NCI-H1930 (cell line): ENCODE results near the gene SLC12A4.

Experiments
- DNase-seq, 2 experiments: peaks; one replicate each; lab custom pipeline; 2025; lab: John Stamatoyannopoulos, UW

The SLC12A4 gene

DNA sequence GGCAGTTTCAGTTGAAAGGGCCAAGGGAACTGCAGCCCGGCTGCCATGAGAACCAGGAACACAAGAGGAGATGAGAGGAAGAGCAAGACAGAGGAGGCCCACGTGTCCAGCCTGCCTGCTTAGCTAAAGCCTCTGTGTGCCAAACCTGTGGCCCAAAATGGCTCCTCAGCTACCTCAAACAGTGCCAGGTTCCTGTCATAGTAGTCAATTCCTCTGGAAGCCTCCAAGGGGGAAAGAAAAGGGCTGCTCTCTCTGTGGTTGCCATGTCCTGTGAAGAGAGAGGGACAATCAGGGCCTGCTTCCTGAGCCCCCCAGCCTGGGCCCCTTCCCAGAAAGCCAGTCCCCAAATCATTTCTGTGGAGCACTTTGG is 5.2 kb downstream of the SLC12A4 start:
- DNase-seq: no peak

DNA sequence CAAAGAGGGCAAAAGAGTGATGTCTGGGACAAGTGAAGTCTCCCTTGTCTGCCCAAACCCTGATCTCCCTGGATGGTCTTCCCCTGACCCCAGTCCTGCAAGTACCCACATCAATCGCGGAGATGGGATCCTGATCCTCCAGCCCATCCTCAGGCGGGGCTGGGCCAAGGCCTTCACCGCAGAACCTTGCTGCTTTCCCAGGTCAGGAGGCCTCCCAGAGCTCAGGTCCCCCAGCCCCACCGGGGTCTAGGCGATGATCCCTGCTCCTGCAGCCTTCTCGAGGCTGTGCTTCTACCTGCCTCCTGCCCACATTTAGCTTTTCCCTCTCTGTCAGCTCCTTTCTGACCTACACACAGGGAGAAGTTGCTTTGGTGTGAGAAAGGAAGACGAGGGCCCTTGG is 6.3 kb downstream of the SLC12A4 start:
- no peak for DNase-seq

DNA sequence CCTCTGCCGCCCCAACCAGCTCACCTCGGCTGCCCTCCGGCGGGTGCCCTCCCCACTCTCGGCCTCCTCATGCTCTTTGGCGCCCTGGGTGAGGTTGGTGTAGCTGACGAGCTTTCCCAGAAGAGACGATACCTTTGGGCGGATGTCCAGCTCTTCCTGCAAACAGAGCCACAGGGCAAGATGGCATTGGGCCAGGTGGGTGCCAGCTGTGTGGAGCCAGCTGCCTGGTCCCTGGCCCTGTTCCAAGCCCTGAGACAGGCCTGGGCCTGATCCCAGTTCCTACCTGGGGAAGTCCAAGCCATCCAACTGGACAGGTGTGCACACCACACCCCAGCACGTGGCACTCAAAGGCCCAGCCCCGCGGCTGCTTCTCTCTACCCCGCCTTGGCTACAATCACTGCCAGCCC is 6.9 kb downstream of the SLC12A4 start:
- no peak for DNase-seq

DNA sequence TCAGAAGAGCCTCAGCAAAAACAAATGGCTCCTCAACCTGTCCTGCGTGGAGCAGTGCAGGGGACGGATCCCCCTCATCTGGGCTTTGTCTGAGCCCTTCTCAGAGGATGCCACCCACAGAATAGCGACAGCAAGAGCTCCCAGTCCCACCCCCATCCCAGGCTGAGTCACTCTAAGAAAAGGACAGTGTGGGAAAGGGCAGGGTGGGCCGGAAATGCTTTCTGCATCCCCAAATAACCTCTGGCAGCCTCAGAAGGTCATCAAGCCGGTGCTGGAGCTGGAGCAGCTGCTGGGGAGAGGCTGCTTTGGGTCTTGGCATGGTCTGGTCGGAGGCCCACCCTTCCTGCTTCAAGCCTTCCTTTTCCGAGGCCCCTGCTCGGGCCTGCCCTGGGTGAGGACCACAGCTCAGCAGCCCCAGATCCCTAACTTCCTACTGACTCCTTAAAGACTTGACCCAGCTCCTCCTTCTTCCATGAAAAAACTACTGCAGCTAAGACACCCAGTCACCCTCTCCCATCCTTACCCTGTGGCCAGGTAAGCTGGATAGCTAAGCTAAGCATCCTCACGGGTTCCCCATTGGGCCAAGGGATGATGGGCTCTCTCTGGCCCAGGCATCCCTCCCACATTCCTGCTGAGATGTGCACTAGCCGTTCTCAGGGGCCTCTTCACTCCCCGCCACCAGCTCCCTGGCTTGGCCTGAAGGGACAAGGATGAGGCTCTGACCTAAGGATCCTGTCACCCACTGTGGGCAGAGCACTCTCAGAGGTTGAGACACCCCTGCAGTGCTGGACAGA is 8.7 kb downstream of the SLC12A4 start:
- no peak for DNase-seq

DNA sequence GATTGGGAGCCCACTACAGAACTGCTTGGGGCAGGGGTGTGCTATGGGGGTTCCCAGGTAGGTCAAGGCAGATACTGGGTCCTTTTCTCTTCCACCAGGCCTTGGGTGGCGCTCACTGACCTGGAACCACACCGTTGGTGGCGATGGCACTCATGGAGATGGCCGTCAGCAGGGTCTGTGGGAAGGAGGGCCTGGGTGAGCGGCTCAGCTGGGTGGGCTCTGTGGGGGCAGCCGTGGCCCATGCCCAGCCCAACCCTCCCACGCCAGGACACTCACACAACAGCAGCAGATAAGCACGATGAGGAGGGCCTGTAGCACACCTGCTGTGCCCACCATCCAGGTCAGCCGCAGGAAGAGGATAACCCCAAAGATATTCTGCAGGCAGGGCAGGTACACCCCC is 10.8 kb downstream of the SLC12A4 start:
- no peak for DNase-seq

DNA sequence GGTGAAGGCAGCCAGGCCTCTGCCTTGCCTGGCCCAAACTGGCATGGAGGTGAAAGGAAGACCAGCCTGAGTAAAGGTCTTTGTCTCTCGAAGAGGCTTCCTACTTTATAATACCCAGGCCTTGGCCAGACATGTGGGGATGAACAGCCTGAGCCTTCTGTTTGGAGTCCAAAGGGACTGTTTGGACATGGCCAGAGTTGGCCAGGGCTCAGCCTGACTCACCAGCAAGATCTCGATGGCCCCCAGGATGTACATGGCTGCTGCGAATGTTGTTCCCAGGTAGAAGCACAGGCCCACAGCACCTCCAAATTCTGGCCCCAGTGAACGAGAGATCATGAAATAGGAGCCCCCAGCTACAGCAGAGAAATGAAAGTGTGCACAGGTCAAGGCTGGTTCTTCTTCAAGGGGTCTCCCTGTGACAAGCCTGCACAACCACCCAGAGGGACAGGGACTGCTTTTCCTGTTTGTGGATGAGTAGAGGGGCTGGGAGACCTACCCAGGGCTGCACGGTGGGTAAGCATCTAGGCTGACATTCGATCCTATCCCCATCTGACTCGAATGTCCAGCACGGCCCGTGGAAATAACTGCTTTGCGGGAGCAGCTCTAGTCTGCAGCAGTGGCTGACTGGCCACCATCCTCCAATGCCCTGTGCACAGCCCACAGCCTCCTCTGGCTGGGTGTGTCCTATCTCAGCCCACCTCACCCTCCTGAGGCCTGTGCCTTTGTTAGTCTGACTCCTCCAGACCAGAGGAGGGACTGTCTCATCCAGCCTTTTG is 13.8 kb downstream of the SLC12A4 start:
- DNase-seq: no peak

DNA sequence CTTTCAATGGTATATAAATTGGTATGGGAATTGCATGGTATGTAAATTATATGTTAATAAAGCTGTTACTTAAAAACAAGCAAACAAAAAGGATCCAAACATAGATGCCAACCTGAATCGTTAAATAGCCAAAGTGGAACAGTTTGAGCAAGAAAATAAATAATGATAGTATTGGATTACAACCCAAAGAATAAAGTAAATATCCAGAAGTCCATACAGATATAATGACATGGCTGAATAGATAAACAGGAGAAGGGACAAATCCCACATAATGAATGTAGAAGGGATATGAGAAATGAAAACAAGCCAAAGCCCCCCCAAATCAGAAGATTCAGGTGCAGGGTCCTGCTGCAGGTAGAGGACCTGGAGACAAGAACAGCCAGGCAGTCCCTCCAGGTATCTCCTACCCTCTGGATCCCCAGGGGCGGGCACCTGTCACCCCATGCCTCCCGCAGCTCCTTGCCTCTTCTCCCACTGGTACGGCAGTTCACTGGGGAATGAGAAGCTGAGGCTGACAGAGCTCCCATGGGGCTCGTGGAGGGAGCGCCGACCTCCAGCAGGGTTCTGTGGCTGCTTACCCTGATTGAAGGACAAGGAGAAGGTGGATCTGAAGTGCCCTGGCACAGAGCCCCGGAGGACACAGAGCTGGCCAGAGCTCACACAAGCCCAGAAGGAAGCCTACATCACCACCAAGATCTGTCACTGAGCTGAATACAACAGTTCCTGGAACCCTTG is 14.6 kb downstream of the SLC12A4 start:
- DNase-seq: no peak

DNA sequence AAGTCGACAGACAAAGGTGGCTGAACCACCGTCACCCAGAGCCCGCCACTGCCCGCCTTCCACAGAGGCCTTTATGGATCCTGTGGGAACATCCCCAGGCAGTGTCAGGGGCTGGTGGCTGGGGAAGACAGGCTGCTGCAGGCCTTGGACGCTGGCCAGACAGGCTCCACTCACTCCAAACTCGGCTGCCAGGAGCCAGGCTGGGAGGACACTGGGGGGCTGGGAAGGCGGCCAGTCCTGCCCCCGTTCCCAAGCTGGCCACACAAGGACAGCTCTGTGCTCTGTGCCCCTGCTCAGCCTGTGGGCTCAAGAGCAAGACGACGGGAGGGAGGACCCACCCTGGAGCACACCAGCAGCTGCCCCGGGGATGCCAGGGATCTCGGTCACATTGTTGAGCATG is 17.0 kb downstream of the SLC12A4 start:
- no peak for DNase-seq

DNA sequence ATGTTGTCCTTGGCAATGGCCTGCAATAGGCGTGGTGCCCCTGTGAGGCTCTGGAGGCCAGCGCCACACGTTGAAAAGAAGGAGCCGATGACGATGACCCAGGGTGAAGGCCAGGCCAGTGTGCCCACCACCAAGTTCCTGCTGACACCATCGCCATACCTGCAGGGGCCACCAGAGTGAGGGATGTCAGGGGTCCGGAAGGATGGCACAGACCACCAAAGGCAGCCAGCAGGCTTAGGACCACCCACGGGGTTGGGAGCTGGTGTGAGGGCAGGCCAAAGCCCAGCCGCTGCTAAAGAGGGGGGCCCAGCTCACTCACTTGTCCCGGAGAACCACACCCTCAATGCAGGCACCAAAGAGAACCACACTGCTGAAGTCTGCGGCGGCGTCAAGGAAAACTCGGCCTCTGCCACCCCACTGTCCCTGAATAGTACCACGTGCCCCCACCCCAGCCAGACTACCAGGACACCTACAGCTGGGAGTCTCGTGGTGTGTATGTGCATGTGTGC is 18.0 kb downstream of the SLC12A4 start:
- no peak for DNase-seq

DNA sequence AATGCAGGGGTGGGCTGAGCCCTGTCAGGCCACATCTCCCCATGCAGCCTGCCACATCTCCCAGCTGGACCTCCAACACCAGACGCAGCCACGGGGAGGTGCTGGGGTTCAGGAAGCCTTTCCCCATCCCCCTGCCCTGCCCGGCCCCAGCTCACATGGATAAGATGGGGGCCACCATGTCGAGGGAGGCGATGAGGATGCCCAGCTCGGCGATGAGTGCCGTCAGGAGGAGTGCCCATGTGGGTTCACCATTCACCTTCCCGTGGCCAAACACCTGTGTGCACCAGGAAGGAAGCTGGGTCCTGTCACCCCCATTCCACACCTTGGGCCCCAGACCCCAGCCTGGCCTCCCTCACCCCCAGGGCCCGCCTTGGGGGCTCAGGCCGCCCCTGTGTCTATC is 18.8 kb downstream of the SLC12A4 start:
- no peak for DNase-seq

DNA sequence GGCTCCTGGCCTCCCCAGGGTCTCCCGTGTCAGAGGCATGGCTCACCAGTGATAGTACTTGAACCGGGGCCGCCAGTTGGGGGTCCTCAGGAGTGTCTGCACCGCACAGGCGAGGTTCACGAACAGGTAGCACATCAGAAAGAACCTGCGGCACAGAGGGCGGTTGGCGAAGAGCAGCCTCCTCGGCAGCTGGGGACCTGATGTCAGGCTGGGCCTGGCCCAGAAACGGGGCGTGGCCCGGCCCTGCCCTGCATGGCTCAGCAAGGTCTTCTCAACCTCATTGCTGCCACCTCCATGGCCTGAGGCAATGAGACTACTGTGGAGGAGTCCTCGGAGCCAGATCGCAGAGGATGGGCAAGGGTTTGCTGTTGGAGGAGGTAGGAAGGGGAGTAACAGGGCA is 20.4 kb downstream of the SLC12A4 start:
- no peak for DNase-seq

DNA sequence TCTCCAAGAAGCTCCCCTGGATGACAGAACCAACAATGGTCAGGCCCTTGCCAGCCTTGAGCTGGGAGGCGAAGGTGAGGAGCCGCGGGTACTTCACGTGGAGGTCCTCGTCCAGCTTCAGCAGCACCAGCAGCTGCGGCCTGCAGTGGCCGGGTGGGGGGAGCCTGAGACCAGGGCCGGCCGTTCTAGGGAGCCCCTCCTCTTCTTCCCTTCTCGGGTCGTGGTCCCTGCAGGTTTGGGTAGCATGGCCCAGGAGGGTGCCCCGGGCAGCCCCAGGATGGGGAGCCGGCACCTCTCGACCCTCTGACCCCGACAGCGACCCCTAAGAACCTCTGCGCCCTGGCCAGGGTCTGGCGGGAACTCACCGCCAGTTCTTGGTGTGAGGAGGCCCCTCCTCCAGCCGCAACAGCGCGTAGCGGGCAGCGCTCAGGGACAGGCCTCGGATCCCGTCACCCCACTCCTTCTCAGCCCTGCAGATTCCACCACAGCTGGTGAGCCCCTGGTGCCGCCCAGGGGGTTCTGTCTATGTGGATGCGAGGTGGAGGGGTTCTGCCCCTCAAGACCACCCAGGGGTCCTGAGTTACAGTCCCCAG is 21.4 kb downstream of the SLC12A4 start:
- DNase-seq: no peak

DNA sequence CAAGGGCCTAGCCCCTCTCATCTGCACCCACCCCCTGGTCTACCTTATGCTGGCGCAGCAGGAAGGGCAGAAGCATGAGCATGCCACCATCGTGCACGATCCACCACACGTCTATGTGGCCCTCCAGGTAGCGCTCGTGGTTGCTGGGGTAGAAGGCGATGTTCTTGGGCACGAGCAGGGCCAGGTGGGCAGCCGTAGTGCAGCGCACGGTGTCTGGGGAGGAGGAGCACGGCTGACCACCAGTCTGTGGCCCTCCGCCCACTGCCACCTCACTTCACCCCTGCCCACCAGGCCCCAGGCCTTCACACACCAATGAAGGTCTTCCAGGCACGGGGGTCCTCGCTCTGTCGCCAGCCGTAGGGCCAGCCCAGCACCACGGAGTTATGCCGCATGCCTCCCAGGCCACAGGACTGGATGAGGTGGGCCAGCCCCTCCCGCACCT is 22.3 kb downstream of the SLC12A4 start:
- no peak for DNase-seq

DNA sequence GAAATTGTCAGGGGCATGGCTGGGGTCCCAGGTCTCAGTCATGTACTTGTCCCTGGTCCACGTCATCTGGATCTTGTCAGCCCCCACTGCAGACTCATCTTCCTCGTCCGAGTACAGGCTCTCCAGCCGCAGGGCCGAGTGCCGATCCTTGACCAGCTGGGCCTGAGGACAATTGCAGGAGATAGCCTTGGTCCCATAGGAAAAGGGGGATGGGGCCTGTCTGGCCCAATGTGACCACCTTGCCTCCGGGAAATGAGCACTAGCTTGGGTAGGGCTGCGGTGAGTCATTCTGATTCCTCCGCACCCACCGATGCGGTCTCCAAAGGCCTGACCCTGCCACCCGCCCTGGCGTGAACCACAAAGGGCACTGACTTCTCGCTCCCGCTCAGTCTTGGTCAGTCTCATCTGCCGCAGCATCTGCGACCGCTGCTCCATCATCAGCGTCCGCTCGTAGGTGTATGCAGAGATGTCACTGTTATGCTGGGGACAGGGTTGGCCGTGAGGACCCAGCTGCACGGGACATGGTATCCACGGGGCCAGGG is 23.0 kb downstream of the SLC12A4 start:
- DNase-seq: no peak

DNA sequence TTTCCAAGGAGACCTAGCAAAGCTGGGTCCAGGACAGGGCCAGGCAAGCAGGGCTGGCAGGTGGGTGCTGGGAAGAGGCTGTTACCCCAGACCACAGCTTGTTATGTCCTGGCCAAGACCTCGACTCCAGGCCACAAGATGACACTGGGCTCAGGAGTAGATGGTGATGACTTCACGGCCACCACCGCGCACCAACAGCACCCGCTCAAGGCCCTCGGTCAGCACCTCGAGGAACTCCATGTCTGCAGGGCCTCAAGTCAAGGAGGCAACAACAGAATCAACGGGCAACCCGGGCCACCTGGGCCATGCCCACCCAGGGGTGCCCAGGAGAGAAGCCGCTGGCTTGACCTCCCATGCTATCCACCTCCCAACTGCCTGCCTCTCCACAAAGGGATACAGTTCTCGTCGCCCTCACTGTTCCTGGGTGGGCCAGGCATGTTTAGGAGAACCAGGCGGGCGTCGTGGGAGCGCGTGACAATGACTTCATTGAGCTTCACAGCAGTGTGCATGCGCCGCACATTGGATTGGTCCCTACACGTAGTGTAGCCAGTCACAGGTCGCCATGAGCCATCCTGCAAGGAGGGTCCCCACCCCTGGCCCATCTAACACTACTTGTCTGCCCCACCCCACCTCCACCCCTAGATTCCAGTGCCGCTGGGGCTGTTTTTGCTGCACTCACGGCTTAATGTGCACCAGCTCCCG is 23.6 kb downstream of the SLC12A4 start:
- no peak for DNase-seq

DNA sequence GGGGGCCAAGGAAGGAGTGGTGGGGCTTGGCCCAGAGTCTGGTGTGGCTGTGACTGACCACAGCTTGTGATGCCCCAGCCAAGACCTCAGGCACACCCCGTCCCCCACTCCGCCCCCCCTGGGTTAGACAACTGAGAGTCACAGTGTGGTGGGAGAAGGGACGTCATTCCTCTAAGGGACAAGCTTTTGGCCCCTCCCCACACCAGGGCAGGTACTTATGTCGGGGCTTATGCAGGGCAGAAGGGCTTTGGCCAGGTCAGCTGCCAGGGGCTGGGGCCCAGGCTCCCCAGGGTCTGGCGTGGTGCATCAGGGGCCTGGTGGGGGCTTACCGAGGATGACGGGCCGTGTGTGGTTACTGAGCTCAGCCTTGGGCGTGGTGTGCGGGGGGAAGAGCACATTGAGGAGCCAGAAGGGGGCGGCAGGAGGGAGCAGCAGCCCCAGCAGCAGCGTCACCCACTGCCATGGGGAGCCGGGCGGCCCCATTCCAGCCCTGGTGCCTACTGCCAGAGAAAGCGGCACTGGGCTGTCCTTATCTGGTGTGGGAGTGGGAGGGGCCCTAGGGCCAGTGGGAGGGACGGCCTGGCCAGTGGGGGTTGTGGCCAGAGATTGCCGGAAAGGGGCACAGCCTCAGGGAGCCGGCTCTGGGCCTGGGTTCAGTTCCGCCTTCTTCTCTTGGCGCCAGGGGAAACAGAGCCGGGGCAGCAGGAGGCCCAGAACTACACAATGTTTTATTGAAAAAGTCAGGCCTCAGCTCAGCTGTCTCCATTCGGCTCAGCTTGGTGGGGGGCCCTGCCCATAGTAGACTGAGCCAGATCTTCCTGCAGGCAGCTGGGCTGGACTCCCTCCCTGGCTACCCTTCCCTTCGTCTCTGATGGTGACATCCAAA is 24.6 kb downstream of the SLC12A4 start, which contains the start of gene LCAT:
Gene LCAT, minus strand, starts transcription at position 502 of the 886 bp plus-strand sequence. Its CDS starts 19 bp downstream, at position 483.
- DNase-seq: no peak

DNA sequence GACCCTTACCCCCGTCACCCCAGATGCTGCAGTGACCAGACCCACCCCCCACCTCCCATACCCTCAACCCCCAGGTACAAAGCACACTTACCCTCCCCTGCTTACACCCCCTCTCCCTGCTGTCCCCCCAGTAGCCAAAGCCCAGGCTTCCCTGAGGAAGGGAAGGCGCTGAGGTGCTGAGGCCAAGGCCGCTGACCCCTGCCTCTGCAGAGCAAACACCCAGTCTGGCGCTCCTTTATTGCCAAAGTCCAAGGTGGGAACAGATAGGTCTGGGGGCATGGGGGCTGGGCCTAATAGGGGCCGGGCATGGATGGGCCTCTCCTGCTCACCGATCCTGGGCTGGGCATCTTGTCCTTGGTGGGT is 25.2 kb downstream of the SLC12A4 start:
- no peak for DNase-seq

DNA sequence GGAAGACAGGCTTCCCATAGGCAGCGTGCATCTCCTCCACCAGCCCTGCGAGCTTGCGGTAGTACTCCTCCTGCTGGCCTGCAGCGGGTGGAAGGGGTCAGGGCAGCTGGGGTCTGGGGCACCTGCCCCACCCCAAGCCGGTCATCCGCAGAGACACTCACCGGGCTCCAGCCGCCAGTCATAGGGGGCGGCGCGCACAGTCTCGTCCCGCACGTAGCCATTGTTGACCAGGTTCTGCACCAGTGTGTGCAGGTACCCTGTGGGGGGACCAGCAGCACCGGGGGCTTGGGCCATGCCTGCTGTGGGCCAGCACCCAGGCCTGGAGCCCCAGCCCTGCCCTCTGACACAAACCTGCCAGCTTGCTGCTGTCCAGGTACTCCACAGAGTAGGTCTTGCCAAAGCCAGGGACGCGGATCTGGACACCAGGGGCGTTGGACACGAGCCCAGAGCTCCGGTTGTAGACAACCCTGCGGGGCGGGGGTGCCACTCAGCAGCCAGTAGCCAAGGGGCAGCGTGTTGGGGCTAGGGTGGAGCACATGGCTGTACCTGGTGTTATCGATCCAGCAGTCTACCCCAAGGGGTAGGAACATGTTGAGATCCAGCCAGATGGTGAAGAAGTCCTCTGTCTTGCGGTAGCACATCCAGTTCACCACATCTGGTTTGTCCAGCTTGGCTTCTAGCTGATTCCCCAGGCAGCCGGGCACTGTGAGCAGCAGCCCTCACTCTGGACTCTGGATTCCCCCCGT is 25.8 kb downstream of the SLC12A4 start:
- DNase-seq: no peak

DNA sequence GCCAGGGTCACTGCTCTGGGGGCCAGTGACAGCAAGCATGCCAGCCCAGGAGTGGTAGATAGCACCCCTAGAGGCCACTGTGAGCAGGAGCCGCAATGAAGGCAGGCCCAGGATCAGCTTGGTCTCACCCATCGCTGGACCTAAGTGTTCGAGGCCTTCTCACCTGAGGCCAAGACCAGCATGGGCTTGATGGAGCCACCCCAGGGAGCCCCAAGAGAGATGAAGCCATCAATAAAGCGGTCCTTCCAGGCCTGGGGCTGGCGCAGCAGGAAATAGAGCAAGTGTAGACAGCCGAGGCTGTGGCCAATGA is 26.3 kb downstream of the SLC12A4 start:
- DNase-seq: no peak
